Measurements from ENCODE around the gene MCIDAS. TPM values are rescaled to one million over a fixed set of nuclear protein-coding genes. Genes with fewer than 3 reads are reported as not detected.

Gene MCIDAS
- total RNA-seq, 5 donors from 2014 or later (not counting 1 experiment from before 2014, with no cell fraction given) = not detected

- Histone ChIP-seq H3K27ac (ENCODE audit: low read length) (no peak overlapping the region), H3K9me3 (no peaks in the 10 kb centered on the region), H3K36me3 (ENCODE audit: control insufficient read depth in 2 of 2, extremely low read depth in 1 of 2, insufficient read depth in 1 of 2, low read length in 1 of 2) (no peaks in the 10 kb centered on the region), H3K27me3 (replicated peaks in 1 of 2; ENCODE audit: control insufficient read depth in 2 of 2, extremely low read depth in 1 of 2, insufficient read depth in 2 of 2, low read length in 1 of 2) (peaks cover 40 to 85% of the 10 kb centered on the region in 2 experiments), H3K4me3 (ENCODE audit: control insufficient read depth in 1 of 2, extremely low read depth in 1 of 2, low read length in 1 of 2) (no peak overlapping the region), H3K4me1 (ENCODE audit: control insufficient read depth in 1 of 2, extremely low read depth in 1 of 2, insufficient read depth in 2 of 2, low read length in 2 of 2) (peaks cover 8 to 46% of the 10 kb centered on the region in 2 experiments)
- WGBS (ENCODE audit: insufficient coverage) = no CpG with 5 or more reads among the region's 7 CpGs
- no peaks in the 10 kb centered on the region for H3K9me3 Mint-ChIP-seq
- POLR2A ChIA-PET = no interaction called here
- ATAC-seq (replicated peaks in 1 of 4) (no peak), DNase-seq (no peak)
- H3K4me3 Mint-ChIP-seq = peak overlapping the region in 2 of 3 donors; percentile 21 to 71
- peaks cover 41 to 45% (median 44%) of the 10 kb centered on the region in 3 donors for H3K4me1 Mint-ChIP-seq
- peak overlapping the region in 1 of 2 donors; percentile 23 for H3K27ac Mint-ChIP-seq
- H3K36me3 Mint-ChIP-seq = no peaks in the 10 kb centered on the region
- peaks cover 80 to 85% of the 10 kb centered on the region in 2 donors for H3K27me3 Mint-ChIP-seq
- CTCF ChIA-PET = interaction anchor here (0.9 to 1.2 kb wide), 2 partner anchors 14 to 41 kb away, joined by 3 read pairs; no protein-coding TSS in a partner anchor
These were observed 3.3 kb downstream of the MCIDAS start for GRCh38 chr5:55223812-55224240.

DNA sequence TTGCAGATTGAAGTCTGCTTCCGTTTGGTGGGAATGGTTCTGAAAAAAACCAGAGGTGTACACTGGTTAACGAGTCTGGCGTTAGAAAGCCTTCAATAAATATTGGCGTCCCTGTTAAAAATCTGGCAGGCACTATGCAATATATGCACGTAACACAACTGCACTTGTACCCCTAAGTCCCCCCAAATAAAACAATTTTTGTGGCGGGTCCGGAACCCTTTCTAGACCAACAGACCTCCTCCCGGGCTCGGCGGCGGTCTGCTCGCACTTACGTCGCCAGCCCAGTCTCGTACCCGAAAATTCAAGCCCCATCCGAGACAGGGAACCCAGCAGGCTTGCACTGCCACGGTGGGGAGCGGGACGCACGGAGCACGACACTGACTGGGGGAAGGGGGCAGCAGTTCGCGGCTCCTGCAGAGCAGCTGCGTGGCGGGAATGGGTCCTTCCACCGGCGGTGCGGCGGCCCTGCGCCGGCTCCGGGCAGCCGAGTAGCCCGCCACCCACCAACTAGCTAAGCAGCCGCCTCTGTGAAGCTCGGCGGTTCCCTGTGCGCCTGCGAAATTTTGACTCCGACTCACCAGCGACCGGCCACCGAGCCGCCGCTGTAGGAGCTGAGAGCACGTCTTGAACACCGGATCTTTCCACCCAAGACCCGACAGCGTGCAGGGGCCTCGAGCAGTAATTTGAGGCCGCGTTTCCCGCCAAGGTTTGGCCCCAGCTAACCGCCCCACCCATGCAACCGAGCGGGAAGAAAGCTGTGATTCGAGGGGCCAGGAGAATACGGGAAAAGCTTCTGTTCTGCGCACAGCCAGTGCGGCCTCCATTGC, 3.9 kb downstream of the MCIDAS start:
- H3K36me3 ChIP-seq (ENCODE audit: control insufficient read depth in 2 of 2, extremely low read depth in 1 of 2, insufficient read depth in 1 of 2, low read length in 1 of 2) = no peaks in the 10 kb centered on the region
- H3K9me3 ChIP-seq = no peaks in the 10 kb centered on the region
- peak overlapping the region in 2 of 3 donors; percentile 47 to 71 for H3K4me3 Mint-ChIP-seq
- H3K27me3 ChIP-seq (replicated peaks in 1 of 2; ENCODE audit: control insufficient read depth in 2 of 2, extremely low read depth in 1 of 2, insufficient read depth in 2 of 2, low read length in 1 of 2) = peaks cover 35 to 80% of the 10 kb centered on the region in 2 experiments
- H3K27ac ChIP-seq (ENCODE audit: low read length) = no peak overlapping the region
- no peaks in the 10 kb centered on the region for H3K36me3 Mint-ChIP-seq
- POLR2A ChIA-PET = no interaction called here
- no peaks in the 10 kb centered on the region for H3K9me3 Mint-ChIP-seq
- H3K4me3 ChIP-seq (ENCODE audit: control insufficient read depth in 1 of 2, extremely low read depth in 1 of 2, low read length in 1 of 2) = peak overlapping the region; percentile 12 to 58
- H3K27ac Mint-ChIP-seq = peak overlapping the region in 1 of 2 donors; percentile 24
- ATAC-seq (replicated peaks in 1 of 4) (peak in 2 of 4 experiments; percentile 19 to 36), DNase-seq (peak in 2 of 35 experiments; percentile 8 to 31)
- CTCF ChIA-PET = interaction anchor here (0.9 to 1.2 kb wide), 2 partner anchors 13 to 41 kb away, joined by 3 read pairs; no protein-coding TSS in a partner anchor
- peaks cover 41 to 45% (median 44%) of the 10 kb centered on the region in 3 donors for H3K4me1 Mint-ChIP-seq
- WGBS (ENCODE audit: insufficient coverage) = 7% methylated on average over 57 of the region's 61 CpGs
- H3K4me1 ChIP-seq (ENCODE audit: control insufficient read depth in 1 of 2, extremely low read depth in 1 of 2, insufficient read depth in 2 of 2, low read length in 2 of 2) = peaks cover 8 to 46% of the 10 kb centered on the region in 2 experiments
- H3K27me3 Mint-ChIP-seq = peaks cover 78 to 84% of the 10 kb centered on the region in 2 donors

DNA sequence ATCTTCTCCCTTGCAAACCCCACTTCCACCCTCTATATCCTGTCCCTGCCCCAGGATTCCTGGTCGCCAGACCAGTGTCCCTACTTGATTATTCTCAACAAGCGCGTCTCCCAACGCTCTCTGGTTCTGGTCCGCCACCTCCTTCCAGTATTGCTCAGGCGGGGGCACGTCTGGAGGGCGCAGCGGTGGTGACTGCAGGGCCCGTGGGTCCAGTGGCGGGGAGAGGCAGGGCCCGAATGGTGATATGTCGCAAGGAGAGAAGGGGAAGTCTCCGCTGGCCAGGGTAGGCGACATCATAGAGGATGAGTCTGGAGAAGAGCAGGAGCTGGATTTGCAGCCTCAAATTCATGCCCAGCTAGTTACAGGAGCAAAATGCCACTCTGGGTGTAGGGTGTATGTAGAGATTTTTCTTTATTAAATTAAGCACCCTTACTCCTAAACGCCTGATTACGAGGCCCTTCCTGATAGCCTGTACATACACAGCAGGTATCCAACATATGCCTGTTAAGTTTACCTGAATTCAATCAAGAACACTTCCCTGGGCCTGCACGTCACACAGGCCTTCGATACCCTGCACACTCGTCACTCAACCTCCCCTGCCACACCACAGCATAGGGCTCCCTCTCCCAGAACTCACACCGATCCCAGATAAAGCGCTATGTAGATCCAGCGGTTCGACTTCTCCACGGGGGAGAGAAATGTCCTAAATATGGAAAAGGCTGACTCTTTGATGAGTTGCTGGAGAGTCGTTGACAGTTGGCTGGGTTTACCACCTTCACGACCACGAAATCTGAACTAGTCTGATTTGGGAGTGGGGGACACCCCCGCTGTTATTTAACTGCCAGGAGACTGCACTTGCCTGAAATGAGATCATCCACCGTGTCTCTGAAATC, 4.8 kb downstream of the MCIDAS start:
- POLR2A ChIA-PET = no interaction called here
- Histone ChIP-seq H3K36me3 (ENCODE audit: control insufficient read depth in 2 of 2, extremely low read depth in 1 of 2, insufficient read depth in 1 of 2, low read length in 1 of 2) (no peaks in the 10 kb centered on the region), H3K27ac (ENCODE audit: low read length) (no peak overlapping the region), H3K9me3 (no peaks in the 10 kb centered on the region), H3K4me1 (ENCODE audit: control insufficient read depth in 1 of 2, extremely low read depth in 1 of 2, insufficient read depth in 2 of 2, low read length in 2 of 2) (peaks cover 8 to 38% of the 10 kb centered on the region in 2 experiments), H3K27me3 (replicated peaks in 1 of 2; ENCODE audit: control insufficient read depth in 2 of 2, extremely low read depth in 1 of 2, insufficient read depth in 2 of 2, low read length in 1 of 2) (peaks cover 33 to 79% of the 10 kb centered on the region in 2 experiments), H3K4me3 (ENCODE audit: control insufficient read depth in 1 of 2, extremely low read depth in 1 of 2, low read length in 1 of 2) (peak overlapping the region in 1 of 2 donors; percentile 58)
- Mint-ChIP-seq H3K4me3 (peak overlapping the region; percentile 13 to 71 (median 47)), H3K9me3 (no peaks in the 10 kb centered on the region), H3K27ac (peak overlapping the region in 1 of 2 donors; percentile 24), H3K27me3 (peaks cover 75 to 81% of the 10 kb centered on the region in 2 donors), H3K4me1 (peaks cover 34 to 39% (median 36%) of the 10 kb centered on the region in 3 donors), H3K36me3 (no peaks in the 10 kb centered on the region)
- ATAC-seq (replicated peaks in 1 of 4) (peak in 1 of 4 experiments; percentile 19), DNase-seq (no peak)
- CTCF ChIA-PET = interaction anchor here (0.5 to 0.6 kb wide), 2 partner anchors 14 to 26 kb away, joined by 3 read pairs; no protein-coding TSS in a partner anchor
- 38% methylated on average over 21 of the region's 30 CpGs for WGBS (ENCODE audit: insufficient coverage)

GRCh38 chr5:55220433-55221185, 6.5 kb downstream of the MCIDAS start:
- ATAC-seq (replicated peaks in 1 of 4) = peak in 3 of 4 experiments; percentile 41 to 50 (median 47)
- CTCF ChIA-PET = no interaction called here
- DNase-seq = peak in 1 of 35 experiments; percentile 8
- no peaks in the 10 kb centered on the region for H3K9me3 Mint-ChIP-seq
- Histone ChIP-seq H3K27me3 (replicated peaks in 1 of 2; ENCODE audit: control insufficient read depth in 2 of 2, extremely low read depth in 1 of 2, insufficient read depth in 2 of 2, low read length in 1 of 2) (peaks cover 31 to 68% of the 10 kb centered on the region in 2 experiments), H3K9me3 (no peaks in the 10 kb centered on the region), H3K4me3 (ENCODE audit: control insufficient read depth in 1 of 2, extremely low read depth in 1 of 2, low read length in 1 of 2) (peak overlapping the region in 1 of 2 donors; percentile 75), H3K36me3 (ENCODE audit: control insufficient read depth in 2 of 2, extremely low read depth in 1 of 2, insufficient read depth in 1 of 2, low read length in 1 of 2) (no peaks in the 10 kb centered on the region), H3K4me1 (ENCODE audit: control insufficient read depth in 1 of 2, extremely low read depth in 1 of 2, insufficient read depth in 2 of 2, low read length in 2 of 2) (peaks cover 8 to 24% of the 10 kb centered on the region in 2 experiments), H3K27ac (ENCODE audit: low read length) (no peak overlapping the region)
- H3K27me3 Mint-ChIP-seq = peaks cover 71 to 76% of the 10 kb centered on the region in 2 donors
- no peak overlapping the region for H3K27ac Mint-ChIP-seq
- WGBS (ENCODE audit: insufficient coverage) = 7% methylated on average over 62 of the region's 62 CpGs
- POLR2A ChIA-PET = interaction anchor here in 1 of 2 donors (0.6 kb wide), 1 partner anchor 771 kb away, joined by 4 read pairs; no protein-coding TSS in a partner anchor
- peak overlapping the region; percentile 43 to 78 (median 53) for H3K4me3 Mint-ChIP-seq
- no peaks in the 10 kb centered on the region for H3K36me3 Mint-ChIP-seq
- peaks cover 29 to 35% (median 29%) of the 10 kb centered on the region in 3 donors for H3K4me1 Mint-ChIP-seq

DNA sequence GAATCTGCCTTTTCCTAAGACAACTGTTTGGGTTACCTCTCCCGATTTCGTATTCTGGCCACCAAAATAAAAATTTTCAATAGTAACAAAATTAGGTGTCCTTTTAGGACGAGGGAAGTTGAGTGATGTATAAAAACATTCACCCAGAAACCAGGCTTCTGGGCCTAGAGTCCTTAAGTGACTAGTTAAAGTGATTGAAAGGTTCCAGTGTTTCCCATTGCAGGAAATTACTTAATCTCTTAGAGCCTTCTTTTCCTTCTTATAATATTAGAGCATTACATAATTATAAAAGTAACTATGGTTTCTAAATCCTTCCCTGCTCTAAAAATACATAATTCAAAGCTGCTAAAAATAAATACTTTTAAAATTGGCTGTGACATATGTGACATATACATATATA, 7.3 kb downstream of the MCIDAS start:
- H3K27me3 Mint-ChIP-seq = peaks cover 63 to 67% of the 10 kb centered on the region in 2 donors
- H3K36me3 Mint-ChIP-seq = no peaks in the 10 kb centered on the region
- H3K9me3 Mint-ChIP-seq = no peaks in the 10 kb centered on the region
- Histone ChIP-seq H3K36me3 (ENCODE audit: control insufficient read depth in 2 of 2, extremely low read depth in 1 of 2, insufficient read depth in 1 of 2, low read length in 1 of 2) (no peaks in the 10 kb centered on the region), H3K27me3 (replicated peaks in 1 of 2; ENCODE audit: control insufficient read depth in 2 of 2, extremely low read depth in 1 of 2, insufficient read depth in 2 of 2, low read length in 1 of 2) (peaks cover 24 to 63% of the 10 kb centered on the region in 2 experiments), H3K4me1 (ENCODE audit: control insufficient read depth in 1 of 2, extremely low read depth in 1 of 2, insufficient read depth in 2 of 2, low read length in 2 of 2) (peaks cover 8 to 24% of the 10 kb centered on the region in 2 experiments), H3K4me3 (ENCODE audit: control insufficient read depth in 1 of 2, extremely low read depth in 1 of 2, low read length in 1 of 2) (no peak overlapping the region), H3K27ac (ENCODE audit: low read length) (no peak overlapping the region), H3K9me3 (no peaks in the 10 kb centered on the region)
- CTCF ChIA-PET = no interaction called here
- POLR2A ChIA-PET = interaction anchor here in 1 of 2 donors (0.6 kb wide), 1 partner anchor 771 kb away, joined by 4 read pairs; no protein-coding TSS in a partner anchor
- no CpG with 5 or more reads among the region's 3 CpGs for WGBS (ENCODE audit: insufficient coverage)
- H3K27ac Mint-ChIP-seq = no peak overlapping the region
- peak overlapping the region in 1 of 3 donors; percentile 78 for H3K4me3 Mint-ChIP-seq
- ATAC-seq (replicated peaks in 1 of 4) (no peak), DNase-seq (no peak)
- H3K4me1 Mint-ChIP-seq = peaks cover 28 to 34% (median 29%) of the 10 kb centered on the region in 3 donors
